GM12878 (cell line): ENCODE data around the gene KRT7.

ENCODE experiments used
- BACH1 ChIP-seq: fragments of 450-650 bp; IDR thresholded peaks from 2 replicates; pipeline ENCODE4 v1.6.1; 2017; ENCODE audit warnings: mild to moderate bottlenecking, borderline replicate concordance
- CBFB ChIP-seq: IDR thresholded peaks from 2 replicates; pipeline ENCODE4 v1.6.1; 2016; ENCODE audit warnings: antibody characterized with exemption, low read depth
- CBX5 ChIP-seq: sonication (generic); IDR thresholded peaks from 2 replicates; pipeline ENCODE4 v1.6.1; 2016; ENCODE audit warnings: low read depth, moderate library complexity, mild to moderate bottlenecking, inconsistent platforms
- CTCF ChIP-seq, 3 experiments: IDR thresholded peaks in 2 of 3; conservative IDR thresholded peaks in 1 of 3; 2 replicates each; pipeline ENCODE4 v1.5.1; 2011; ENCODE audit warnings: low read depth in 3 of 3, low read length in 3 of 3, mild to moderate bottlenecking in 3 of 3, control low read depth in 2 of 3, moderate library complexity in 2 of 3, inconsistent platforms in 1 of 3, mixed read lengths in 1 of 3; ENCODE audit not compliant: control insufficient read depth in 2 of 3, insufficient read depth in 1 of 3; ENCODE audit errors: extremely low read depth in 1 of 3
- IRF4 ChIP-seq: IDR thresholded peaks from 2 replicates; pipeline ENCODE4 v1.6.1; 2011; ENCODE audit warnings: low read depth, low read length
- MEF2A ChIP-seq: IDR thresholded peaks from 2 replicates; pipeline ENCODE4 v1.6.1; 2011; ENCODE audit warnings: low read depth, mild to moderate bottlenecking, low read length, moderate library complexity; ENCODE audit not compliant: insufficient read depth
- RAD21 ChIP-seq: IDR thresholded peaks from 2 replicates; pipeline ENCODE4 v1.6.1; 2011; ENCODE audit warnings: mild to moderate bottlenecking, low read depth, low read length, moderate library complexity; ENCODE audit not compliant: insufficient read depth
- RB1 ChIP-seq: fragments of 450-650 bp; formaldehyde crosslinking; IDR thresholded peaks from 2 replicates; pipeline ENCODE4 v1.6.1; 2017; ENCODE audit warnings: mild to moderate bottlenecking, borderline replicate concordance
- SMAD1 ChIP-seq: fragments of 450-650 bp; IDR thresholded peaks from 2 replicates; pipeline ENCODE4 v1.6.1; 2018; ENCODE audit warnings: mild to moderate bottlenecking, low read depth; ENCODE audit not compliant: partially characterized antibody
- SMARCA5 ChIP-seq: fragments of 450-650 bp; IDR thresholded peaks from 2 replicates; pipeline ENCODE4 v1.6.1; 2017; ENCODE audit warnings: mild to moderate bottlenecking
- SREBF2 ChIP-seq: IDR thresholded peaks from 2 replicates; pipeline ENCODE4 v1.6.1; 2012; ENCODE audit warnings: mild to moderate bottlenecking, low read length
- STAT3 ChIP-seq: IDR thresholded peaks from 2 replicates; pipeline ENCODE4 v1.6.1; 2011; ENCODE audit warnings: low read depth, low read length, improper control_type of control experiment
- YY1 ChIP-seq: IDR thresholded peaks from 2 replicates; pipeline ENCODE4 v1.6.1; 2011; ENCODE audit warnings: low read depth, mild to moderate bottlenecking, low read length

DNA sequence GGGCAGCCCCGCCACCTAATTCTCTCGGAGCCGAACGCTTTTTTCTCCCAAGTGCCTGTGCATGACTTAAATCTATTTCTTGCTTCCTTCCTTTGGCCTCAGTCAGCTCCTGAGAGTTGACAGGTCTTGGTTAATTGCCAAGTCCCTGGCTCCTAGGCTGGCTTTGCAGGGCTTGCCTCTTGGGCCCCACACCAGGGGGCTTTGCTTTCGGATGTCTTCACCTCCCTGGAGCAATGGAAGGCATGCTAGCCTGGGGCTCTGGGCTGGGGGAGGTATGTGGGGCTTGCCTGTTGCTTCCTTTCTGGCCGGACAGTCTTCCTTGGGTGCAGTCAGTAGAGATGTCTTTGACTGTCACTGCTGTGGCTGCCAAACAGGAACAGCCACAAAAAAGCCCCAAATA is 39.1 kb upstream of the KRT7 start:
- no peak for TF ChIP-seq BACH1
- TF ChIP-seq MEF2A, result no peak
- TF ChIP-seq RAD21, result no peak
- TF ChIP-seq STAT3, result no peak
- no peak for TF ChIP-seq CTCF (IDR thresholded peaks at IDR 0.05 in 2 of 3, conservative IDR thresholded peaks at IDR 0.05 in 1 of 3; ENCODE audit: control insufficient read depth in 2 of 3, extremely low read depth in 1 of 3, insufficient read depth in 1 of 3, low read depth in 3 of 3, low read length in 3 of 3)
- TF ChIP-seq CBX5, result no peak
- no peak for TF ChIP-seq SREBF2
- TF ChIP-seq IRF4, result no peak
- no peak for TF ChIP-seq YY1
- no peak for TF ChIP-seq SMARCA5
- TF ChIP-seq SMAD1, result no peak
- TF ChIP-seq CBFB, result no peak
- no peak for TF ChIP-seq RB1
